Measurements from ENCODE around the gene LYPD6B.

LYPD6B gene

DNA sequence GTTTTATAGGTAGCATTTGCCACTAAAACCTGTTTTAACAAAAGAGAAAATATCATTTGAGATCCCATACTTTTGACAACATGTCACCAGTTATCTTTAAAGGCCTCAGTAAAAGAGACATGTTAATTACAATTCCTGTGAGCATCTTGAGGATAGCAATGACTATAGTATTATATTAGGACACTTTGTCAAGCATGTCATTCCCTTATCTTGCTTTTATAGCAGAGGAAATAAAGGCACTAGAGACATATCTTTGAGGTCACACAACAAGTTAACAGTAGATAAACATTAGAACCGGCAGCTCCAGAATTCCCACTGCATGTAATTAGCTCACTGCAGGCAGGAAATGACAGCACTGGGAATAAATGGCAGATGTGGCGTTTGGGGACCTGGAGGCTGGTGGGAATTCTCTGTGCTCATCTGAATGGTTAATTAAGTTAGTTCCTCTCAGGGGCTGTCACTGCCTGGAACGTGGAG, 25.9 kb downstream of the LYPD6B start:
- DNase-seq (ENCODE audit: extremely low read depth, low read depth) = no peak
- TF ChIP-seq, protein P1, sequence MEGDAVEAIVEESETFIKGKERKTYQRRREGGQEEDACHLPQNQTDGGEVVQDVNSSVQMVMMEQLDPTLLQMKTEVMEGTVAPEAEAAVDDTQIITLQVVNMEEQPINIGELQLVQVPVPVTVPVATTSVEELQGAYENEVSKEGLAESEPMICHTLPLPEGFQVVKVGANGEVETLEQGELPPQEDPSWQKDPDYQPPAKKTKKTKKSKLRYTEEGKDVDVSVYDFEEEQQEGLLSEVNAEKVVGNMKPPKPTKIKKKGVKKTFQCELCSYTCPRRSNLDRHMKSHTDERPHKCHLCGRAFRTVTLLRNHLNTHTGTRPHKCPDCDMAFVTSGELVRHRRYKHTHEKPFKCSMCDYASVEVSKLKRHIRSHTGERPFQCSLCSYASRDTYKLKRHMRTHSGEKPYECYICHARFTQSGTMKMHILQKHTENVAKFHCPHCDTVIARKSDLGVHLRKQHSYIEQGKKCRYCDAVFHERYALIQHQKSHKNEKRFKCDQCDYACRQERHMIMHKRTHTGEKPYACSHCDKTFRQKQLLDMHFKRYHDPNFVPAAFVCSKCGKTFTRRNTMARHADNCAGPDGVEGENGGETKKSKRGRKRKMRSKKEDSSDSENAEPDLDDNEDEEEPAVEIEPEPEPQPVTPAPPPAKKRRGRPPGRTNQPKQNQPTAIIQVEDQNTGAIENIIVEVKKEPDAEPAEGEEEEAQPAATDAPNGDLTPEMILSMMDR (IDR thresholded peaks at IDR 0.05; ENCODE audit: low read depth, low read length) = no peak

DNA sequence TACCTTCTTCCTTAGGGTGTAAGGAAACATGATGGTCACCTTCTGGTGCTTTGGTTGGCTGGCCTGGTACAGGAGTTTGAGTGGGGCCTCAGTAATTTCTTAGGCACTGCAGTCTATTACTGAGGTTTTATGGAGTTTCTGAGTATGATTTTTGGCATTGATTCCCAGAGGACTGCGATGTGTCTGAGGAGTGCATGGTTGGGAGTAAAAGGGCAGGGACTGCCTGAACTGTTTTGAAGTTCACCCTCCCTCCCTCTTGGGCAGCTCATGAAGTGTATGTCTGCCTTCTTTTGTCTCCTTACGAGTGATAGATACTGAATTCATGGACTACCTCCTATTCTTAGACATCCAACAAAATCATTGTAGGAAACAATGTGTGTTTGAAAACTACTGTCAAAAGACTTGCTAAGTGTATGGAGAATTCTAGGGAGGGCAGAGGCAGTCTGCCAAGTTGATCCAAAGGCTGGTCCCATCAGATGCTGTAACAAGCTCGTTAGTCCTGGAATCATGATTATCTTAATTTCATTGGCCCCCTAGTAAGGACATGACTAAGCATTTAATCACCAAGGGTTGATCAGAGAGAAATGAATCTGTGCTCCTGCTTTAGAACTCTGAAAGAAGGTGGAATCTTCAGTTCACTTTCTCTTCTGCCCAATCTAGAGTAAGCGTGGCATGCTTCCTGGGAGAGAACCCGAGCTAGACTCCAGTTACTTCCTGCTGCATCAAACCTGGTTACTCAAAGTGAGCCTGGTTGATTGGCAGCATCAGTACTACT, 26.5 kb downstream of the LYPD6B start:
- DNase-seq (ENCODE audit: extremely low read depth, low read depth) = no peak
- TF ChIP-seq, protein P1 (IDR thresholded peaks at IDR 0.05; ENCODE audit: low read depth, low read length) = no peak

DNA sequence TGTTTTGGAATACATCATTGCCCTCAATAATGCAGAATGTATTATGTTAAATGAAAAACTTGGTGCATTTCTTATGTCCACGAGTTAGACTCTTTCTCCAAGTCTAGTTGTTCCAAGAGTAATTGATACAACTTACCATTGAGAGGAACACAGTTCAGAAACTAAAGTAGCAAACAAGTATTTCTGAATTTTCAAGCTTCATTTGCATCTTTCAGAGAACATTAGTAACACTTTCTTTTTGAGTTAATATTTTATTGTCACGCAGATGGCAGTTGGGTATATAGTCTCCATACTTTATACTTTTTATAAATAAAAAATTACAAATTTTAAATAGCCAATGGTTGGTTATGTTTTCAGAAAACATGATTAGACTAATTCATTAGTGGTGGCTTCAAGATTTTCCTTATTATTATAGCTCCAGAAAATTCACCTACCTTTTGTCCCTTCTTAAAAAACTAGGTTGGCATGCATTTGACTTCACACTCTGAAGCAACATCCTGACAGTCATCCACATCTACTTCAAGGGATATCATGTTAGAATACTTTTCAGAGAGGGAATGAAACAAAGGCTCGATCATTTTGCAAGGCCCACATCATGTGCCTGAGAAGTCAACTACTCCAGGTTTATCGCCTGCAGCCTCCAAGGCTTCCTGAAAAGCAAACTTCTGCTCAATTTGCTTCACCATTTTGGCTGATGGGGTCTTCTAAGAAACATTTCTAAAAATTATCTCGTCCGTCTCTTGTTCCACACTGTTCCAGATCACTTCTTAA, 29.9 kb downstream of the LYPD6B start:
- TF ChIP-seq, protein P1 (IDR thresholded peaks at IDR 0.05; ENCODE audit: low read depth, low read length) = no peak
- DNase-seq (ENCODE audit: extremely low read depth, low read depth) = no peak

DNA sequence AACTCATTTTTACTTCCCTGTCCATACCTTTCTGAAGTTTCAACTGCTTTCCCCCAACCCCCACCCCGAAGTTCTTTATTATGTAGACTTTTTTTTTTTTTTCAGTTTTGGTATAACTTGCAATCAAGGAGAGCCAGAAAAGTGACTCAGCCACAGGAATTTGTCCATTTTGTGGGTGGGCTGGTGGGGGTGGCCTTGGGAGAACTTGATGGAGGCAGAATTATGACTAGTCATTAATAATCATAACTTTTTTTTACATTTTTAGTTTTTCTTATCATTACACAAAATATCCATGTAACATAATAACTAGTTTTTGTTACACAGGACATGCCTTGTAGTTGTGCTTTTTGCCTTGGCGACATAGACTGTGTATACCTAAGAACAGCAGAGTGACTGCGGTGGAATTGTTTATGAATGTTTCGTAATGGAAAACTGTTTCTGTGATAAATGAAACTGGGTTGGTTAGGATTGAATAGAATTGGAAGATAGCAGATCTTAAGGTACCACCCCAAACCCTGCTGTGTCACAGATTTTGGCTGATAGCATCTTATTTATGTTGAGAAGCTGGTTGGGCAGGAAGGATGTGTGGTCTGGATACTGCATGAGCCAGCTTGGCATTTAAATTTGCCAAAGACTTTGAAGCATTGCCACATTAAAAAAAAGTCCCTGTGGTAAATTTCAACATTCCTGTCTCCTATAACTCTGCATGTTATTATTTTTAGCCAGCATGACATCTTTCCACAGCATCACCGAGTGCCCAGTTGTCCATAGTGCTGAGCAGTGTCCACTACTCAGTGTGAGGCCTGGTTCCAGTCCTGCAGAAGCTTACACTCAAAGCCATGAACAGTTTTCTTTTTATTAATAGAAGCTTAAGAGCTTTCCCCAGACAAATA, 30.7 kb downstream of the LYPD6B start:
- peak; percentile 73 for DNase-seq (ENCODE audit: extremely low read depth, low read depth)
- TF ChIP-seq, protein P1 (IDR thresholded peaks at IDR 0.05; ENCODE audit: low read depth, low read length) = no peak

DNA sequence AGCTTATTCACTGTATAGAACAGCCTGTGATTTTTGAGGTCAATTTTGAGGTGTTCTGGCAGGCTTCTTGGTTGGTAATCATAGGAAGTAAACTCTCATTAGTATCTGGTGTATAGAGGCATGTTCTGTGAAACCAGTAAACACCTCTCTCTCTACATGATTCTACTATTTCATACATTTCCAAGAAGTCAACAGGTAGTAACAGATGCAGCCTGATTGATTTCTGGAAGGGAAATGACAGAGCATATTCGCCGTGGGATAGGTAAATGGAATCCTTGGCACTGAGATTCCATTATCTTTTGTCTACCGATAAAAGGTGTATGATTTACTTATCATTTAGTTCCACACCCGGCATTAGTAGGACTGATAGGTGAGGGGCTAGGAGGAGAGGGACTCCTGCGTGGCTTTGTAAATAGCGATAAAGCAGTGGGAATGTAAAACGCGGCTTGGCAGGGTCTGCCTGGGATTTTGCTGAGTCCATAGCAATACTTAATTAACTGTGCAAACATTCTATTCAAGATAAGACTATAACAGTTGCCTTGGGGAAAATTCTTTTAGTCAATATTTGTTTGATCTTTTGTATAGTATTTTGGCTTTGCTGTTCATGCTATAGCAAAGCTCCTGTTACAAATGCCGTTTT, 32.3 kb downstream of the LYPD6B start:
- TF ChIP-seq, protein P1 (IDR thresholded peaks at IDR 0.05; ENCODE audit: low read depth, low read length) = no peak
- no peak for DNase-seq (ENCODE audit: extremely low read depth, low read depth)

GRCh38 chr2:149075105-149075504, 36.6 kb downstream of the LYPD6B start:
- DNase-seq (ENCODE audit: extremely low read depth, low read depth) = no peak

More at GRCh38 chr2:149075105-149075504, 36.6 kb downstream of the LYPD6B start:
- TF ChIP-seq, protein P1 (IDR thresholded peaks at IDR 0.05; ENCODE audit: low read depth, low read length) = no peak

Measured in AG09319 (cell line).